Progenitor cell of endocrine pancreas (in vitro differentiated cells): ENCODE results near the gene S1PR1. TPM values are rescaled to one million over a fixed set of nuclear protein-coding genes. Genes with fewer than 3 reads are reported as not detected.
"Not testable (repeated sequence)": the region's sequence is repeated elsewhere in the genome, so short reads cannot be mapped to it uniquely, and the experiment has no call there.

ENCODE experiments used
- DNase-seq: peaks from one replicate; pipeline ENCODE4 v3.0.0; 2021; ENCODE audit warnings: low spot score; ENCODE audit not compliant: unreplicated experiment
- H3K27ac Mint-ChIP-seq: 2 replicates; pipeline ENCODE4 v1.8.0; 2021; ENCODE audit warnings: mild to moderate bottlenecking, moderate library complexity, mixed read lengths
- H3K27me3 Mint-ChIP-seq: 2 replicates; pipeline ENCODE4 v1.8.0; 2021; ENCODE audit warnings: mixed read lengths
- H3K36me3 Mint-ChIP-seq: 2 replicates; pipeline ENCODE4 v1.8.0; 2022; ENCODE audit warnings: mixed read lengths; ENCODE audit not compliant: insufficient read depth
- H3K4me1 Mint-ChIP-seq: 2 replicates; pipeline ENCODE4 v1.8.0; 2021; ENCODE audit warnings: low read depth, mixed read lengths
- H3K4me3 Mint-ChIP-seq: 2 replicates; pipeline ENCODE4 v1.8.0; 2021; ENCODE audit warnings: low read depth, mild to moderate bottlenecking, moderate library complexity, mixed read lengths
- H3K9me3 Mint-ChIP-seq: 2 replicates; pipeline ENCODE4 v1.8.0; 2021; ENCODE audit warnings: low read depth, mixed read lengths
- total RNA-seq: library from RNA; stranded (reverse); gene quantifications from 2 replicates; pipeline ENCODE4 v1.2.1, GENCODE V29; 2021
- TF ChIP-seq, protein P1 (sequence below): fragments of 200-600 bp; sonication (generic); IDR thresholded peaks from one replicate; pipeline ENCODE4 v1.5.0; 2021; ENCODE audit warnings: antibody characterized with exemption, mild to moderate bottlenecking; ENCODE audit not compliant: unreplicated experiment

Gene S1PR1
- total RNA-seq, 1 donor from 2014 or later, result 1.1 TPM

DNA sequence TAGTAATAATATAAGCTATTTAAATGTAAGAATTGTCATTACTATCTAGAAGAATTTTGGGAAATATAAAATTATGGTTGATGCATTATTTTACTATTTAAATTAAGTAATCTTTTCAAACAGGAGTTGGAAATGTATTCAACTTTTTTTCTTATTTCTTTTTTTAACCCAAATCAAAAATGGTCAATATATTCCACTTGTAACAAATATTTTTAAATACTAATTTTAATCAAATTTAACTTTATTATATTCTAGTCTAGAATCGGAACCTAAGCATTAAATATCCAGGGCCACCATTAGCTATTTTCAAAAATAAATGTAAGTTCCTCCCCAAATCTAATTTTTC, 37.2 kb upstream of the S1PR1 start:
- DNase-seq, result no peak
- Mint-ChIP-seq H3K9me3 (no peaks in the 10 kb centered on the region), H3K27me3 (no peaks in the 10 kb centered on the region), H3K4me1 (no peaks in the 10 kb centered on the region), H3K4me3 (no peak overlapping the region), H3K27ac (no peak overlapping the region), H3K36me3 (no peaks in the 10 kb centered on the region)
- TF ChIP-seq, protein P1, sequence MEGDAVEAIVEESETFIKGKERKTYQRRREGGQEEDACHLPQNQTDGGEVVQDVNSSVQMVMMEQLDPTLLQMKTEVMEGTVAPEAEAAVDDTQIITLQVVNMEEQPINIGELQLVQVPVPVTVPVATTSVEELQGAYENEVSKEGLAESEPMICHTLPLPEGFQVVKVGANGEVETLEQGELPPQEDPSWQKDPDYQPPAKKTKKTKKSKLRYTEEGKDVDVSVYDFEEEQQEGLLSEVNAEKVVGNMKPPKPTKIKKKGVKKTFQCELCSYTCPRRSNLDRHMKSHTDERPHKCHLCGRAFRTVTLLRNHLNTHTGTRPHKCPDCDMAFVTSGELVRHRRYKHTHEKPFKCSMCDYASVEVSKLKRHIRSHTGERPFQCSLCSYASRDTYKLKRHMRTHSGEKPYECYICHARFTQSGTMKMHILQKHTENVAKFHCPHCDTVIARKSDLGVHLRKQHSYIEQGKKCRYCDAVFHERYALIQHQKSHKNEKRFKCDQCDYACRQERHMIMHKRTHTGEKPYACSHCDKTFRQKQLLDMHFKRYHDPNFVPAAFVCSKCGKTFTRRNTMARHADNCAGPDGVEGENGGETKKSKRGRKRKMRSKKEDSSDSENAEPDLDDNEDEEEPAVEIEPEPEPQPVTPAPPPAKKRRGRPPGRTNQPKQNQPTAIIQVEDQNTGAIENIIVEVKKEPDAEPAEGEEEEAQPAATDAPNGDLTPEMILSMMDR, result no peak

DNA sequence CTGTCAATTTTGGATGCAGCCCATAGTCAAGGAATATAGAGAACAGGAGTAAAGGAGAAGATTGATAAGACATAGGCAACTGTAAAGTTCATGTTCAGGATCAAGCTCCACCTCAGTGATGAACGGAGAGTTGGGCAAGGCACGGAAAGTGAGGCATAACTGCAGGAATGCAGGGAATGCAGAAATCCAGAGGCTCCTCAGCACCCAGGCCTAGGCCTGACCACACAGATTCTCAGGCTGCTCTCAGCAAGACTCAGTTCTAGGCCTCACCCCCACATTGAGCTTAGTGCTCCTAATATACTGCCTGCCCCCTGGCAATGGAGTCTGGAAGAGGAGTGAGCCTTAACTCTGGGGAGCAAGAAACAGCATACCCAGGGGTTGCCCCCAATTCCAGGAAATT, 36.3 kb upstream of the S1PR1 start:
- Mint-ChIP-seq H3K36me3 (no peaks in the 10 kb centered on the region), H3K9me3 (no peaks in the 10 kb centered on the region), H3K4me1 (no peaks in the 10 kb centered on the region), H3K4me3 (no peak overlapping the region), H3K27me3 (no peaks in the 10 kb centered on the region), H3K27ac (no peak overlapping the region)
- TF ChIP-seq, protein P1, result no peak
- DNase-seq, result no peak

DNA sequence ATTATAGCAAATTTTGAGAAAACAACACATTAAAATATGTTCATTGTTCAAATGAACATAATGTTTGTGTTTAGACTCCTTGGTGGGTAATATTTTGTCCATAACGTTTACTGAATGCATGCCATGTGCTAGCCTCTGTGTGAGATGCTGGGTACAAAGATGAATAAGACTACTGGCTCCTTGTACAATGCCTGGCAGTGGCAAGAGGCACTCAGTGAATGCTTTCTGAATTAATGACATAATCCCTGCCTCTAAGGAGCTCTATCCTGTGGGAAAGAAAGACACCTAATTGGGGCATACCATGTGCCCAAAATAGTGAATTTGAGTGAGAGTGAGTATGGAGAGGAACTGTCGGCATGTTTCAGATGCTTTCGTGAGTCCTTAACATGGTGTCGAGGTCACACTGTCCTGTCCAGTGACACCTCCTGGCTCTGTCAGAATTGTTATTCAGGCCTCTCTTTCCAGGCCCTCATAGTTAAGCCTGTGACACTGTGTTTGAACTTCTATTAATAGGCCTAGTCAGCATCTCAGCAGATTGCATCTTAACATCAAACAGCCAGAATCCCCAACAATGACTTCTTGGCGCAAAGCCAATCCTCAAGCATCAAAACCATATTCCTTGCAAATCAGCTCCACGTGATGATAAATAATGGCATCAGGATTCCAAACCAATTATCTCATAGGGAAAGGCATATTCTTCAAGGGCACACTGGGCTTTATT, 32.8 kb upstream of the S1PR1 start:
- Mint-ChIP-seq H3K36me3 (no peaks in the 10 kb centered on the region), H3K9me3 (no peaks in the 10 kb centered on the region), H3K4me3 (no peak overlapping the region), H3K4me1 (no peaks in the 10 kb centered on the region), H3K27ac (no peak overlapping the region), H3K27me3 (no peaks in the 10 kb centered on the region)
- DNase-seq, result no peak
- TF ChIP-seq, protein P1, result no peak

DNA sequence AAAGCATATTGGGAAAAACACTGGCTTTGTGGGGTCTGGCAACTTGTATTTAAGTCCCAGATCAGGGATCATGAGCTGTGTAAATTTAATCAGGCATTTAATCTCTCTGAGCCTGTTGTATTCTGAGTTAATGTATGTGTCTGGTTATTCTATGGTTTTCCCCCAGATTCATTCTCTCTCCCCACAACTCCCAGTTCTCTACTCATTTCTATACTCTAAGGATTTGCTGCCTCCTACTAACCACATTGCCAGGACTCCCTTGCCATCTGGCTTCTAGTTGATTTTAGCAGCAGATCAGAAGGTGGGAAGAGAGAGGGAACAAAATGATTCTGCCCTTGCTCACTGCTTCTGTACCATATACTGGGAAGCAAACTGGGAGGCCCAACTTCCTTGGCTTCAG, 31.4 kb upstream of the S1PR1 start:
- TF ChIP-seq, protein P1, result no peak
- Mint-ChIP-seq H3K36me3 (no peaks in the 10 kb centered on the region), H3K27me3 (no peaks in the 10 kb centered on the region), H3K4me3 (no peak overlapping the region), H3K4me1 (no peaks in the 10 kb centered on the region), H3K9me3 (no peaks in the 10 kb centered on the region), H3K27ac (no peak overlapping the region)
- no peak for DNase-seq

DNA sequence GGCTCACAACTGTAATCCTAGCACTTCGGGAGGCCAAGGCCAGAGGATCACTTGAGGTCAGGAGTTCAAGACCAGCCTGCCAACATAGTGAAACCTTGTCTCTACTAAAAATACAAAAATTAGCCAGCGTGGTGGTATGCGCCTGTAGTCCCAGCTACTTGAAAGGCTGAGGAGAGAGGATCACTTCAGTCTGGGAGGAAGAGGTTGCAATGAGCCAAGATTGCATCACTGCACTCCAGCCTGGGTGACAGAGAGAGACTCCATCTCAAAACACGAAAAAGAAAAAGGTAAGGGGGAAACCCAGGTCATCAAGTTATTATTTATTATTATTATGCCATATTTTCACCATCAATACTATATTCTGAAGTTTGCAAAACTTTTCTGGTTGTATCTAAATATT, 30.7 kb upstream of the S1PR1 start:
- not testable (repeated sequence) for H3K36me3 Mint-ChIP-seq, H3K27me3 Mint-ChIP-seq, H3K27ac Mint-ChIP-seq, H3K4me3 Mint-ChIP-seq, H3K9me3 Mint-ChIP-seq, H3K4me1 Mint-ChIP-seq, DNase-seq

DNA sequence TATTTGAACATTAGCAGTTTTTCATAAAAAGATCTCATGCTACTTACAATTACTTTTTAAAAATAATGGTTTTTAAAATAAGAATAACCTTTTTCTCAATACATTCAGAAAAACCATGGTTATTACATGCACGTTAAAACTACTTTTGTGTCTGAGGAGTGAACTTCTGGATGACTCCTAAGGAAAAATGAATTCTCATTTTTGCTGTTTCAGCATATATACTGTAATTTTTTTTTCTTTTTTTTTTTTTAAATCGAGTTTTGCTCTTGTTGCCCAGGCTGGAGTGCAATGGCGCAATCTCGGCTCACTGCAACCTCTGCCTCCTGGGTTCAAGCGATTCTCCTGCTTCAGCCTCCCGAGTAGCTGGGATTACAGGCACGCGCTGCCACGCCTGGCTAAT, 29.5 kb upstream of the S1PR1 start:
- not testable (repeated sequence) for H3K27ac Mint-ChIP-seq, H3K36me3 Mint-ChIP-seq, DNase-seq, H3K27me3 Mint-ChIP-seq, H3K9me3 Mint-ChIP-seq, H3K4me1 Mint-ChIP-seq, H3K4me3 Mint-ChIP-seq
